ENCODE measurements around the gene TFDP1. TPM values are rescaled to one million over a fixed set of nuclear protein-coding genes. Genes with fewer than 3 reads are reported as not detected.
"Not testable (repeated sequence)": the region's sequence is repeated elsewhere in the genome, so short reads cannot be mapped to it uniquely, and the experiment has no call there.

The TFDP1 gene
- total RNA-seq, 1 donor from 2014 or later: 34.5 TPM

- no peak for DNase-seq (ENCODE audit: low read depth in 2 of 2)
These were observed 18.9 kb upstream of the TFDP1 start for GRCh38 chr13:113565526-113566226.

- DNase-seq (ENCODE audit: low read depth in 2 of 2): no peak
These were observed 18.4 kb upstream of the TFDP1 start for GRCh38 chr13:113566227-113566561.

- DNase-seq (ENCODE audit: low read depth in 2 of 2): no peak
These were observed 16.9 kb upstream of the TFDP1 start for GRCh38 chr13:113567681-113568080.

- DNase-seq (ENCODE audit: low read depth in 2 of 2): no peak
These were observed 11.5 kb upstream of the TFDP1 start for GRCh38 chr13:113573065-113573464.

GRCh38 chr13:113576597-113576996 lies 8.0 kb upstream of the TFDP1 start:
- DNase-seq (ENCODE audit: low read depth in 2 of 2): no peak

- no peak for DNase-seq (ENCODE audit: low read depth in 2 of 2)
These were observed 6.6 kb upstream of the TFDP1 start for GRCh38 chr13:113577881-113578435.

GRCh38 chr13:113579686-113580085 lies 4.9 kb upstream of the TFDP1 start:
- no peak for DNase-seq (ENCODE audit: low read depth in 2 of 2)

- DNase-seq (ENCODE audit: low read depth in 2 of 2): no peak
These were observed 2.7 kb upstream of the TFDP1 start for GRCh38 chr13:113581871-113582270.

- no peak for DNase-seq (ENCODE audit: low read depth in 2 of 2)
These were observed 1.5 kb upstream of the TFDP1 start for GRCh38 chr13:113582841-113583631.

GRCh38 chr13:113584870-113585671 lies 518 bp downstream of the TFDP1 start:
- DNase-seq (ENCODE audit: low read depth in 2 of 2): no peak

GRCh38 chr13:113585896-113586295 lies 1.3 kb downstream of the TFDP1 start:
- no peak for DNase-seq (ENCODE audit: low read depth in 2 of 2)

GRCh38 chr13:113586661-113587479 lies 2.3 kb downstream of the TFDP1 start:
- no peak for DNase-seq (ENCODE audit: low read depth in 2 of 2)

GRCh38 chr13:113588394-113589111 lies 4.0 kb downstream of the TFDP1 start:
- no peak for DNase-seq (ENCODE audit: low read depth in 2 of 2)

- peak in 1 of 2 donors; percentile 44 for DNase-seq (ENCODE audit: low read depth in 2 of 2)
These were observed 4.9 kb downstream of the TFDP1 start for GRCh38 chr13:113589251-113589960.

- no peak for DNase-seq (ENCODE audit: low read depth in 2 of 2)
These were observed 5.4 kb downstream of the TFDP1 start for GRCh38 chr13:113589961-113590339.

GRCh38 chr13:113591750-113592149 lies 7.2 kb downstream of the TFDP1 start:
- no peak for DNase-seq (ENCODE audit: low read depth in 2 of 2)

- DNase-seq (ENCODE audit: low read depth in 2 of 2): no peak
These were observed 8.0 kb downstream of the TFDP1 start for GRCh38 chr13:113592571-113592970.

- not testable (repeated sequence) for DNase-seq (ENCODE audit: low read depth in 2 of 2)
These were observed 9.7 kb downstream of the TFDP1 start for GRCh38 chr13:113594066-113594821.

- no peak for DNase-seq (ENCODE audit: low read depth in 2 of 2)
These were observed 10.6 kb downstream of the TFDP1 start for GRCh38 chr13:113595131-113595530.

Data from lung microvascular endothelial cell (primary cell).